Right ventricle myocardium superior (tissue), 1 donor: ENCODE measurements around the gene GNGT1. TPM values are rescaled to one million over a fixed set of nuclear protein-coding genes. Genes with fewer than 3 reads are reported as not detected.
A peak's percentile ranks its signal among the peaks of the same experiment; 100 is the strongest.

Source experiments
- ATAC-seq: fragments of 200-7000 bp; cut with Tn5 transposase; one replicate; pipeline ENCODE4 v1.9.1; 2020; ENCODE audit warnings: mild to moderate bottlenecking; ENCODE audit not compliant: poor library complexity
- DNase-seq: peaks from one replicate; pipeline ENCODE4 v3.0.0-alpha.2; 2020
- intact Hi-C: fragments of 100-400 bp; cut with DNase I; formaldehyde crosslinking; loops from one replicate; pipeline ENCODE4 v1.11.2; 2022
- long read RNA-seq: library from polyadenylated mRNA; unstranded; transcript quantifications from one replicate; pipeline ENCODE4 v2.0.0, GENCODE V29; 2021
- total RNA-seq: library from RNA; stranded (reverse); fragmentation: NEBNext Ultra II Directional; extraction: Animal tissue kit (Norgen Biotek cat#: 25700); gene quantifications from one replicate; pipeline ENCODE4 v1.2.1, GENCODE V29; 2021
- donor health status: DM: no; HTN: yes; CAD: no; lungs with severe emphysema.

Gene GNGT1
- total RNA-seq = not detected
- long read RNA-seq = 0 reads

- intact Hi-C loops = loop anchor here (10.0 kb wide), 1 partner anchor 369 kb away; no protein-coding TSS in a partner anchor
- ATAC-seq (no peak), DNase-seq (no peak)
Observed at GRCh38 chr7:93906267-93906666, at the start of gene GNGT1. Gene GNGT1 (plus strand): TSS chr7:93906567. CDS start chr7:93906747, 180 bp downstream.

GRCh38 chr7:93858857-93859256 lies 47.5 kb upstream of the GNGT1 start:
- DNase-seq (no peak), ATAC-seq (no peak)
- intact Hi-C loops = no loop called here

GRCh38 chr7:93860261-93860660 lies 46.1 kb upstream of the GNGT1 start:
- no peak for DNase-seq
- ATAC-seq = no peak
- intact Hi-C loops = no loop called here

GRCh38 chr7:93861325-93861949 lies 44.9 kb upstream of the GNGT1 start:
- ATAC-seq (no peak), DNase-seq (no peak)
- intact Hi-C loops = no loop called here

GRCh38 chr7:93862651-93863050 lies 43.7 kb upstream of the GNGT1 start:
- DNase-seq (no peak), ATAC-seq (no peak)
- intact Hi-C loops = no loop called here

- no peak for ATAC-seq
- intact Hi-C loops = no loop called here
- no peak for DNase-seq
Observed at GRCh38 chr7:93866886-93867285, 39.5 kb upstream of the GNGT1 start.

GRCh38 chr7:93873998-93874574 lies 32.3 kb upstream of the GNGT1 start:
- intact Hi-C loops = no loop called here
- DNase-seq (no peak), ATAC-seq (no peak)

- intact Hi-C loops = no loop called here
- no peak for DNase-seq
- no peak for ATAC-seq
Observed at GRCh38 chr7:93877742-93878141, 28.6 kb upstream of the GNGT1 start.

- intact Hi-C loops = no loop called here
- no peak for DNase-seq
Observed at GRCh38 chr7:93879356-93879755, 27.0 kb upstream of the GNGT1 start.

GRCh38 chr7:93882468-93882867 lies 23.9 kb upstream of the GNGT1 start:
- DNase-seq (no peak), ATAC-seq (no peak)
- intact Hi-C loops = no loop called here

More at GRCh38 chr7:93879356-93879755, 27.0 kb upstream of the GNGT1 start:
- ATAC-seq = no peak

- intact Hi-C loops = no loop called here
- DNase-seq (no peak), ATAC-seq (no peak)
Observed at GRCh38 chr7:93883078-93883916, 23.1 kb upstream of the GNGT1 start.

GRCh38 chr7:93883917-93884345 lies 22.4 kb upstream of the GNGT1 start:
- intact Hi-C loops = no loop called here
- ATAC-seq (no peak), DNase-seq (no peak)

GRCh38 chr7:93884541-93884940 lies 21.8 kb upstream of the GNGT1 start:
- no peak for ATAC-seq
- intact Hi-C loops = no loop called here
- DNase-seq = no peak

- ATAC-seq = no peak
- intact Hi-C loops = no loop called here
- no peak for DNase-seq
Observed at GRCh38 chr7:93889261-93889660, 17.1 kb upstream of the GNGT1 start.

GRCh38 chr7:93890041-93890463 lies 16.3 kb upstream of the GNGT1 start:
- intact Hi-C loops = no loop called here
- no peak for DNase-seq
- peak; percentile 64 for ATAC-seq

- intact Hi-C loops = no loop called here
- ATAC-seq (peak; percentile 58), DNase-seq (peak; percentile 37)
Observed at GRCh38 chr7:93890464-93891068, 15.8 kb upstream of the GNGT1 start, which contains the start of gene TFPI2. Gene TFPI2 (minus strand): TSS chr7:93890753. CDS start chr7:93890678, 75 bp downstream.

GRCh38 chr7:93894426-93894825 lies 11.9 kb upstream of the GNGT1 start:
- ATAC-seq = no peak
- intact Hi-C loops = no loop called here
- no peak for DNase-seq

GRCh38 chr7:93894966-93895640 lies 11.3 kb upstream of the GNGT1 start:
- DNase-seq (no peak), ATAC-seq (peak; percentile 25)
- intact Hi-C loops = no loop called here
